Measurements from ENCODE around the gene ZNF70. TPM values are rescaled to one million over a fixed set of nuclear protein-coding genes. Genes with fewer than 3 reads are reported as not detected.

ZNF70 gene
- total and polyA plus RNA-seq, 2 of the 4 experiments (the other 2 are of a cell fraction): 2.3 to 4.3 TPM

DNA sequence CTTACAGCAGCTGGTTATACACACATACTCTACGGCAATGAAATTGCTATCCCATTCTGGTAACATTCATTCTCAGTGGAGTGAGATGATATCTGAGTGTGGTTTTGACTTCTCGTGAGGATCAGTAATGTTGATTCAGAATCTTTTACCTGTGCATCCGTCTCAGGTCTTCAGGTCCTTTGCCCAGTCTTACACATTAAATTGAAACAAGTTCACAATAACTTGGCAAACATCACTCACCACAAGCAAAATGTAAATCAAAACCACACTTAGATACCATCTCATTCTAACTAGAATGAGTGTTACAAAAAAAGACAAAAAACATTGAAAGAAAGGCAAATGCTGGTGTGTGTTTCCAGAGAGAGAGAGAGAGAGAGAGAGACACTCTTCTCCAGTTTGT, 46.1 kb downstream of the ZNF70 start:
- intact Hi-C loops (cut with micrococcal nuclease) (loop anchor here (5.0 kb wide), 1 partner anchor 38 kb away; no protein-coding TSS in a partner anchor), in situ Hi-C loops (cut with MboI; ENCODE audit: low sequenced_read_pairs) (no loop called here), dilution Hi-C loops (cut with HindIII; ENCODE audit: low sequenced_read_pairs, unreplicated experiment) (no loop called here)
- Histone ChIP-seq H3K4ac (ENCODE audit: low read depth, low read length) (no peak overlapping the region), H3K9me3 (ENCODE audit: control insufficient read depth, insufficient read depth, low read length) (no peaks in the 10 kb centered on the region), H3K4me3 (ENCODE audit: insufficient read depth, low read depth, low read length) (no peak overlapping the region), H3K9ac (ENCODE audit: low read depth, low read length) (no peak overlapping the region), H2BK120ac (ENCODE audit: low read depth, low read length) (no peak overlapping the region), H2AK9ac (replicated peaks; ENCODE audit: low read depth, low read length, poor library complexity) (no peak overlapping the region), H3K18ac (ENCODE audit: low read depth, low read length) (no peak overlapping the region), H3K4me1 (ENCODE audit: control insufficient read depth, insufficient read depth, low read length) (peaks cover 6% of the 10 kb centered on the region), H3K27ac (ENCODE audit: insufficient read depth, low read length) (no peak overlapping the region), H3K9me1 (ENCODE audit: insufficient read depth, low read length) (peaks cover 15% of the 10 kb centered on the region; the same call in 1 of the 2 replicates), H4K8ac (ENCODE audit: low read depth in 2 of 2, low read length in 2 of 2) (no peak overlapping the region), H2BK15ac (ENCODE audit: low read depth, low read length) (no peak overlapping the region), H4K20me1 (ENCODE audit: insufficient read depth, low read length) (0 out of 2 replicates have a peak, but pooled peaks cover 6% of the 10 kb centered on the region), H3K27me3 (ENCODE audit: control insufficient read depth, insufficient read depth, low read length) (no peaks in the 10 kb centered on the region), H4K5ac (ENCODE audit: low read depth, low read length) (no peak overlapping the region), H3K14ac (replicated peaks; ENCODE audit: low read depth, low read length) (no peak overlapping the region), H3K79me1 (ENCODE audit: low read depth in 1 of 2, low read length in 2 of 2) (peaks cover 44 to 54% of the 10 kb centered on the region in 2 experiments), H3K56ac (ENCODE audit: extremely low read depth, insufficient read depth, low read length) (no peak overlapping the region), H3K36me3 (ENCODE audit: control insufficient read depth, insufficient read depth, low read length) (peaks cover 37% of the 10 kb centered on the region), H2BK5ac (ENCODE audit: low read depth, low read length, poor library complexity, severe bottlenecking) (no peak overlapping the region), H3K4me2 (ENCODE audit: low read depth, low read length) (no peak overlapping the region), H2BK20ac (ENCODE audit: low read depth, low read length) (no peak overlapping the region), H4K91ac (ENCODE audit: insufficient read depth, low read depth, low read length) (no peak overlapping the region), H2AK5ac (ENCODE audit: low read depth, low read length) (no peak overlapping the region), H3K23ac (ENCODE audit: low read depth, low read length) (no peak overlapping the region), H2AFZ (replicated peaks; ENCODE audit: low read length, poor library complexity) (no peak overlapping the region)
- BruUV-seq (replicated peaks): no TSS peak
- WGBS, 2 experiments (ENCODE audit: extremely low coverage in 2 of 2, insufficient read length in 1 of 2): no CpG with 5 or more reads among the region's 3 CpGs
- DNase-seq (no peak), ATAC-seq (ENCODE audit: low read depth) (no peak)
- TF ChIP-seq RFX5 (IDR thresholded peaks at IDR 0.05; ENCODE audit: low read depth, low read length) (no peak), NFE2L2 (IDR thresholded peaks at IDR 0.05; ENCODE audit: low read depth, low read length) (no peak), SMC3 (IDR thresholded peaks at IDR 0.05; ENCODE audit: low read depth, low read length) (no peak), RAD21 (IDR thresholded peaks at IDR 0.05; ENCODE audit: low read length) (no peak), CHD1 (IDR thresholded peaks at IDR 0.05; ENCODE audit: low read depth, low read length) (no peak), RCOR1 (IDR thresholded peaks at IDR 0.05; ENCODE audit: insufficient replicate concordance, low read length) (no peak), POLR2A (IDR thresholded peaks at IDR 0.05; ENCODE audit: low read depth, low read length) (no peak), MAZ (IDR thresholded peaks at IDR 0.05; ENCODE audit: borderline replicate concordance, low read depth, low read length) (no peak), CEBPB (IDR thresholded peaks at IDR 0.05; ENCODE audit: low read depth, low read length) (no peak), MXI1 (IDR thresholded peaks at IDR 0.05; ENCODE audit: borderline replicate concordance, low read depth, low read length) (no peak), BHLHE40 (IDR thresholded peaks at IDR 0.05; ENCODE audit: low read depth, low read length) (no peak), MAFK (IDR thresholded peaks at IDR 0.05; ENCODE audit: low read depth, low read length) (no peak), FOS (IDR thresholded peaks at IDR 0.05; ENCODE audit: low read depth, low read length) (no peak)
- TF ChIP-seq, protein P1, sequence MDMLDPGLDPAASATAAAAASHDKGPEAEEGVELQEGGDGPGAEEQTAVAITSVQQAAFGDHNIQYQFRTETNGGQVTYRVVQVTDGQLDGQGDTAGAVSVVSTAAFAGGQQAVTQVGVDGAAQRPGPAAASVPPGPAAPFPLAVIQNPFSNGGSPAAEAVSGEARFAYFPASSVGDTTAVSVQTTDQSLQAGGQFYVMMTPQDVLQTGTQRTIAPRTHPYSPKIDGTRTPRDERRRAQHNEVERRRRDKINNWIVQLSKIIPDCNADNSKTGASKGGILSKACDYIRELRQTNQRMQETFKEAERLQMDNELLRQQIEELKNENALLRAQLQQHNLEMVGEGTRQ (IDR thresholded peaks at IDR 0.05; ENCODE audit: low read depth, low read length): no peak
- TF ChIP-seq, protein P2, sequence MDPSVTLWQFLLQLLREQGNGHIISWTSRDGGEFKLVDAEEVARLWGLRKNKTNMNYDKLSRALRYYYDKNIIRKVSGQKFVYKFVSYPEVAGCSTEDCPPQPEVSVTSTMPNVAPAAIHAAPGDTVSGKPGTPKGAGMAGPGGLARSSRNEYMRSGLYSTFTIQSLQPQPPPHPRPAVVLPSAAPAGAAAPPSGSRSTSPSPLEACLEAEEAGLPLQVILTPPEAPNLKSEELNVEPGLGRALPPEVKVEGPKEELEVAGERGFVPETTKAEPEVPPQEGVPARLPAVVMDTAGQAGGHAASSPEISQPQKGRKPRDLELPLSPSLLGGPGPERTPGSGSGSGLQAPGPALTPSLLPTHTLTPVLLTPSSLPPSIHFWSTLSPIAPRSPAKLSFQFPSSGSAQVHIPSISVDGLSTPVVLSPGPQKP (IDR thresholded peaks at IDR 0.05; ENCODE audit: borderline replicate concordance, low read depth, low read length): no peak
- TF ChIP-seq, protein P3, sequence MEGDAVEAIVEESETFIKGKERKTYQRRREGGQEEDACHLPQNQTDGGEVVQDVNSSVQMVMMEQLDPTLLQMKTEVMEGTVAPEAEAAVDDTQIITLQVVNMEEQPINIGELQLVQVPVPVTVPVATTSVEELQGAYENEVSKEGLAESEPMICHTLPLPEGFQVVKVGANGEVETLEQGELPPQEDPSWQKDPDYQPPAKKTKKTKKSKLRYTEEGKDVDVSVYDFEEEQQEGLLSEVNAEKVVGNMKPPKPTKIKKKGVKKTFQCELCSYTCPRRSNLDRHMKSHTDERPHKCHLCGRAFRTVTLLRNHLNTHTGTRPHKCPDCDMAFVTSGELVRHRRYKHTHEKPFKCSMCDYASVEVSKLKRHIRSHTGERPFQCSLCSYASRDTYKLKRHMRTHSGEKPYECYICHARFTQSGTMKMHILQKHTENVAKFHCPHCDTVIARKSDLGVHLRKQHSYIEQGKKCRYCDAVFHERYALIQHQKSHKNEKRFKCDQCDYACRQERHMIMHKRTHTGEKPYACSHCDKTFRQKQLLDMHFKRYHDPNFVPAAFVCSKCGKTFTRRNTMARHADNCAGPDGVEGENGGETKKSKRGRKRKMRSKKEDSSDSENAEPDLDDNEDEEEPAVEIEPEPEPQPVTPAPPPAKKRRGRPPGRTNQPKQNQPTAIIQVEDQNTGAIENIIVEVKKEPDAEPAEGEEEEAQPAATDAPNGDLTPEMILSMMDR (conservative IDR thresholded peaks at IDR 0.05; ENCODE audit: low read depth, low read length): no peak
- CTCF ChIA-PET: no interaction called here
- POLR2A ChIA-PET (ENCODE audit: unreplicated experiment): no interaction called here

Measured in IMR-90 (cell line).